BJ (cell line): ENCODE measurements around the gene FAM20A. TPM values are rescaled to one million over a fixed set of nuclear protein-coding genes. Genes with fewer than 3 reads are reported as not detected.

Experiments
- CTCF ChIA-PET: fragments of 350-600 bp; formaldehyde crosslinking; extraction: SDS; loops from one replicate; lab custom pipeline; 2021; ENCODE audit warnings: antibody characterized with exemption, inconsistent platforms; lab: Yijun Ruan, JAX
- POLR2A ChIA-PET: fragments of 300-600 bp; sonication (Branson Sonifier 250); formaldehyde crosslinking; extraction: SDS; loops from one replicate; lab custom pipeline; 2021; ENCODE audit warnings: antibody characterized with exemption; lab: Charles Lee
- DNase-seq: peaks from one replicate; pipeline ENCODE4 v3.0.0-alpha.2; 2011; ENCODE audit warnings: low read depth
- H3K27me3 ChIP-seq: 2 replicates; pipeline ENCODE4 v1.6.0; 2011; ENCODE audit warnings: low read length; ENCODE audit not compliant: control insufficient read depth, insufficient read depth
- H3K36me3 ChIP-seq: 2 replicates; pipeline ENCODE4 v1.5.1; 2011; ENCODE audit warnings: low read length; ENCODE audit not compliant: control insufficient read depth, insufficient read depth
- H3K4me3 ChIP-seq: 2 replicates; pipeline ENCODE4 v1.5.1; 2011; ENCODE audit warnings: low read depth, mild to moderate bottlenecking, control low read depth, low read length
- CTCF ChIP-seq: IDR thresholded peaks from 2 replicates; pipeline ENCODE4 v1.5.1; 2011; ENCODE audit warnings: low read depth, mild to moderate bottlenecking, control low read depth, inconsistent platforms, low read length, moderate library complexity; ENCODE audit not compliant: insufficient read depth
- polyA plus RNA-seq: library from polyadenylated mRNA; depleted of rRNA; stranded (reverse); fragments of >200 nt; gene quantifications from 2 replicates; pipeline ENCODE4 v1.2.3, GENCODE V29; 2011

Gene FAM20A
- polyA plus RNA-seq, 1 experiment, result 24.1 TPM

GRCh38 chr17:68577497-68577821, 23.7 kb downstream of the FAM20A start:
- ChIA-PET POLR2A (no interaction called here), CTCF (interaction anchor here (0.8 to 3.3 kb wide), 11 partner anchors 9 to 180 kb away, joined by 3 to 18 read pairs (median 3); no protein-coding TSS in a partner anchor)
- TF ChIP-seq CTCF, result no peak
- no peak for DNase-seq
- H3K36me3 ChIP-seq, result no peaks in the 10 kb centered on the region
- H3K4me3 ChIP-seq, result no peak overlapping the region
- H3K27me3 ChIP-seq, result no peaks in the 10 kb centered on the region

- Histone ChIP-seq H3K4me3 (no peak overlapping the region), H3K27me3 (no peaks in the 10 kb centered on the region), H3K36me3 (no peaks in the 10 kb centered on the region)
- ChIA-PET POLR2A (no interaction called here), CTCF (interaction anchor here (0.6 to 3.3 kb wide), 13 partner anchors 9 to 180 kb away, joined by 3 to 18 read pairs (median 3); no protein-coding TSS in a partner anchor)
- DNase-seq, result peak; percentile 34
- peak; percentile 55 for TF ChIP-seq CTCF
Observed at GRCh38 chr17:68576811-68577496, 24.2 kb downstream of the FAM20A start.

DNA sequence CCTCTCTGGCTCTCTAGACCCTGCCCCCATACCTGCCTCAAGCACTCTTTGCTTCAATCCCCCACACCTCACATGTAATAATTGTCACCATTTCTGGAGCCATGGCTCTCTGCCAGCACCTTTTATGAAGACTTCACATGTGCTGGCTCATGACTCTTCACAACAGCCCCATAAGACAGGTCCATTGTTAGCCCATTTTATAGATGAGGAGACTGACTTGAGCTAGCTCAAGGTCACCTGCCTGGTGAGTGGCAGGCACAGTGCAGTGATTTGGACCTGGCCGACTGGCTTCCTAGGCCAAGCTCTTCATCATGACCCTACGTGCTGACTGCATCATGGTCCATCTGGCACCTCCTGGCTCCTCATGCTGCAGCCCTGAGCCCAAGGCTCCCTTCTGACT, 25.0 kb downstream of the FAM20A start:
- Histone ChIP-seq H3K36me3 (no peaks in the 10 kb centered on the region), H3K4me3 (no peak overlapping the region), H3K27me3 (no peaks in the 10 kb centered on the region)
- POLR2A ChIA-PET, result no interaction called here
- DNase-seq, result no peak
- no peak for TF ChIP-seq CTCF
- CTCF ChIA-PET, result interaction anchor here (1.1 to 3.3 kb wide), 4 partner anchors 8 to 124 kb away, joined by 3 to 18 read pairs (median 6); no protein-coding TSS in a partner anchor

- TF ChIP-seq CTCF, result no peak
- no peak for DNase-seq
- ChIA-PET POLR2A (no interaction called here), CTCF (interaction anchor here (1.6 kb wide), 1 partner anchor 41 kb away, joined by 6 read pairs; no protein-coding TSS in a partner anchor)
- Histone ChIP-seq H3K27me3 (no peaks in the 10 kb centered on the region), H3K4me3 (no peak overlapping the region), H3K36me3 (no peaks in the 10 kb centered on the region)
Observed at GRCh38 chr17:68573338-68573737, 27.8 kb downstream of the FAM20A start.

DNA sequence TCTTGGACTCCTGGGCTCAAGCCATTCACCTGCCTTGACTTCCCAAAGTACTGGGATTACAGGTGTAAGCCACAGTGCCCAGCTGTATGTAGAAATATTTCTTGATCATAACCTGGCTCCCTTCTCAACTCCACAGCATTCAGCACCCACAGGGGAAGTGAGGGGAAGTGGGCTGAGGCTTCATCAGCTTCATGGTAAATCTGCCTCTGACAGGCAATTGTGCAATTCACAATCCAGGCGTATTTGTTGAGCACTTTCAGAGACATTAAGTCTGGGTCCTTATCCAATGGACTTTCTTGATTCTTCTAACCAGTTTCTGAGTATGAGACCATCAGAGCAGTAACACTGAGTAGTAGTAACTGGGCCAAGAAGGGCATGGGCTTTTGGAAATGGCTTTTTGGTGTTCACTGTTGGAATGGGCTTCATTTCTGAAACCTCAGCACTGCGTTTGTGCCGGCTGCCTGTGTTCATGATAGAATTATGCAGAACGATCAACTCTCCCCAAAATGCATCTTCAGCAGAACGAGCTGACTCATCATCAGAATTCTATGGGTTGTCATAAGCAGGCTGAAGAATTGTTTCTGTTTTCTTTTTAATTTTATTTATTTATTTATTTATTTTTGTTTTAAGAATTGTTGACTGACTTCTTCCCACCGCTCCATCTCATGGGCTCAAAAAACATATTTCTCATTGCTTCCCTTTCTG, 28.9 kb downstream of the FAM20A start:
- no peaks in the 10 kb centered on the region for H3K27me3 ChIP-seq
- H3K4me3 ChIP-seq, result no peak overlapping the region
- DNase-seq, result no peak
- CTCF ChIA-PET, result interaction anchor here (0.7 to 1.6 kb wide), 2 partner anchors 42 to 69 kb away, joined by 3 to 6 read pairs; no protein-coding TSS in a partner anchor
- no peak for TF ChIP-seq CTCF
- no peaks in the 10 kb centered on the region for H3K36me3 ChIP-seq
- POLR2A ChIA-PET, result no interaction called here
